ENCODE measurements around the gene CACNB3.
"Not testable (repeated sequence)": the region's sequence is repeated elsewhere in the genome, so short reads cannot be mapped to it uniquely, and the experiment has no call there.

The CACNB3 gene

GRCh38 chr12:48866052-48866711 is 47.9 kb downstream of the CACNB3 start:
- Histone ChIP-seq H3K27ac (ENCODE audit: insufficient read depth, low read depth, low read length, poor library complexity, severe bottlenecking) (no peak overlapping the region), H3K36me3 (ENCODE audit: control insufficient read depth, insufficient read depth, low read length) (peaks cover 9% of the 10 kb centered on the region), H3K27me3 (ENCODE audit: control insufficient read depth, insufficient read depth, low read length, poor library complexity, severe bottlenecking) (no peaks in the 10 kb centered on the region), H3K4me3 (ENCODE audit: insufficient read depth, low read depth, low read length) (no peak overlapping the region), H3K4me1 (ENCODE audit: control insufficient read depth, insufficient read depth, low read length) (peaks cover 39% of the 10 kb centered on the region), H3K9me3 (ENCODE audit: control insufficient read depth, low read length) (no peaks in the 10 kb centered on the region)
- 68 to 77% methylated on average over 6 of the region's 6 CpGs for WGBS, 2 experiments

GRCh38 chr12:48868451-48868850 is 50.2 kb downstream of the CACNB3 start:
- Histone ChIP-seq H3K27ac (ENCODE audit: insufficient read depth, low read depth, low read length, poor library complexity, severe bottlenecking) (no peak overlapping the region), H3K4me1 (ENCODE audit: control insufficient read depth, insufficient read depth, low read length) (peaks cover 21% of the 10 kb centered on the region), H3K27me3 (ENCODE audit: control insufficient read depth, insufficient read depth, low read length, poor library complexity, severe bottlenecking) (no peaks in the 10 kb centered on the region), H3K36me3 (ENCODE audit: control insufficient read depth, insufficient read depth, low read length) (no peaks in the 10 kb centered on the region), H3K4me3 (ENCODE audit: insufficient read depth, low read depth, low read length) (no peak overlapping the region), H3K9me3 (ENCODE audit: control insufficient read depth, low read length) (no peaks in the 10 kb centered on the region)
- 79 to 86% methylated on average over 1 to 2 of the region's 2 CpGs for WGBS, 2 experiments

GRCh38 chr12:48869191-48869590 is 50.9 kb downstream of the CACNB3 start:
- Histone ChIP-seq H3K27me3 (ENCODE audit: control insufficient read depth, insufficient read depth, low read length, poor library complexity, severe bottlenecking) (no peaks in the 10 kb centered on the region), H3K4me1 (ENCODE audit: control insufficient read depth, insufficient read depth, low read length) (peaks cover 14% of the 10 kb centered on the region), H3K9me3 (ENCODE audit: control insufficient read depth, low read length) (no peaks in the 10 kb centered on the region), H3K4me3 (ENCODE audit: insufficient read depth, low read depth, low read length) (no peak overlapping the region), H3K27ac (ENCODE audit: insufficient read depth, low read depth, low read length, poor library complexity, severe bottlenecking) (no peak overlapping the region), H3K36me3 (ENCODE audit: control insufficient read depth, insufficient read depth, low read length) (no peaks in the 10 kb centered on the region)
- 91 to 93% methylated on average over 2 of the region's 2 CpGs for WGBS, 2 experiments

GRCh38 chr12:48873096-48873495 is 54.8 kb downstream of the CACNB3 start:
- Histone ChIP-seq H3K9me3 (ENCODE audit: control insufficient read depth, low read length) (no peaks in the 10 kb centered on the region), H3K27me3 (ENCODE audit: control insufficient read depth, insufficient read depth, low read length, poor library complexity, severe bottlenecking) (no peaks in the 10 kb centered on the region), H3K4me1 (ENCODE audit: control insufficient read depth, insufficient read depth, low read length) (no peaks in the 10 kb centered on the region), H3K27ac (ENCODE audit: insufficient read depth, low read depth, low read length, poor library complexity, severe bottlenecking) (no peak overlapping the region), H3K36me3 (ENCODE audit: control insufficient read depth, insufficient read depth, low read length) (no peaks in the 10 kb centered on the region), H3K4me3 (ENCODE audit: insufficient read depth, low read depth, low read length) (no peak overlapping the region)
- 95 to 96% methylated on average over 4 of the region's 4 CpGs for WGBS, 2 experiments

GRCh38 chr12:48873534-48873933 is 55.2 kb downstream of the CACNB3 start:
- H3K36me3 ChIP-seq (ENCODE audit: control insufficient read depth, insufficient read depth, low read length); H3K27ac ChIP-seq (ENCODE audit: insufficient read depth, low read depth, low read length, poor library complexity, severe bottlenecking); H3K4me3 ChIP-seq (ENCODE audit: insufficient read depth, low read depth, low read length); H3K9me3 ChIP-seq (ENCODE audit: control insufficient read depth, low read length); H3K27me3 ChIP-seq (ENCODE audit: control insufficient read depth, insufficient read depth, low read length, poor library complexity, severe bottlenecking); H3K4me1 ChIP-seq (ENCODE audit: control insufficient read depth, insufficient read depth, low read length): not testable (repeated sequence)
- 93 to 94% methylated on average over 8 of the region's 8 CpGs for WGBS, 2 experiments

GRCh38 chr12:48875944-48876515 is 57.7 kb downstream of the CACNB3 start:
- no peaks in the 10 kb centered on the region for H3K9me3 ChIP-seq (ENCODE audit: control insufficient read depth, low read length)
- 66 to 70% methylated on average over 4 of the region's 4 CpGs for WGBS, 2 experiments
- no peaks in the 10 kb centered on the region for H3K36me3 ChIP-seq (ENCODE audit: control insufficient read depth, insufficient read depth, low read length)
- no peaks in the 10 kb centered on the region for H3K27me3 ChIP-seq (ENCODE audit: control insufficient read depth, insufficient read depth, low read length, poor library complexity, severe bottlenecking)
- peaks cover 12% of the 10 kb centered on the region for H3K4me1 ChIP-seq (ENCODE audit: control insufficient read depth, insufficient read depth, low read length)
- no peak overlapping the region for H3K4me3 ChIP-seq (ENCODE audit: insufficient read depth, low read depth, low read length)
- H3K27ac ChIP-seq (ENCODE audit: insufficient read depth, low read depth, low read length, poor library complexity, severe bottlenecking) = no peak overlapping the region

Data from ectodermal cell (in vitro differentiated cells).